H9 (cell line): ENCODE measurements around the gene SLCO2A1. TPM values are rescaled to one million over a fixed set of nuclear protein-coding genes. Genes with fewer than 3 reads are reported as not detected.

Source experiments
- DNase-seq: peaks from one replicate; pipeline ENCODE4 v3.0.0-alpha.2; 2017
- H2AFZ ChIP-seq: one replicate; pipeline ENCODE4 v1.6.1; 2013; ENCODE audit warnings: mild to moderate bottlenecking, low read length, control low read depth, moderate library complexity
- H2AK5ac ChIP-seq: 2 replicates; pipeline ENCODE4 v1.6.1; 2013; ENCODE audit warnings: low read length, control low read depth, mixed read lengths; ENCODE audit not compliant: insufficient read length
- H2BK120ac ChIP-seq: one replicate; pipeline ENCODE4 v1.6.1; 2013; ENCODE audit warnings: low read depth, mild to moderate bottlenecking, low read length, control low read depth, inconsistent platforms; ENCODE audit not compliant: poor library complexity, severe bottlenecking
- H2BK12ac ChIP-seq: 2 replicates; pipeline ENCODE4 v1.6.1; 2013; ENCODE audit warnings: low read length, control low read depth, mixed read lengths, low read depth; ENCODE audit not compliant: insufficient read length
- H2BK15ac ChIP-seq: 2 replicates; pipeline ENCODE4 v1.6.1; 2013; ENCODE audit warnings: low read depth, low read length, control low read depth
- H2BK20ac ChIP-seq: one replicate; pipeline ENCODE4 v1.6.1; 2013; ENCODE audit warnings: low read depth, mild to moderate bottlenecking, low read length, control low read depth, inconsistent platforms; ENCODE audit not compliant: poor library complexity, severe bottlenecking
- H2BK5ac ChIP-seq: 2 replicates; pipeline ENCODE4 v1.6.1; 2013; ENCODE audit warnings: low read length, control low read depth, mixed read lengths; ENCODE audit not compliant: insufficient read length
- H3K14ac ChIP-seq: 2 replicates; pipeline ENCODE4 v1.6.1; 2013; ENCODE audit warnings: low read length, control low read depth; ENCODE audit not compliant: insufficient read depth
- H3K18ac ChIP-seq: 2 replicates; pipeline ENCODE4 v1.6.1; 2013; ENCODE audit warnings: low read depth, mild to moderate bottlenecking, mixed read lengths, low read length, control low read depth; ENCODE audit not compliant: insufficient read length
- H3K23ac ChIP-seq: 2 replicates; pipeline ENCODE4 v1.6.1; 2013; ENCODE audit warnings: low read length, control low read depth, mixed read lengths, low read depth; ENCODE audit not compliant: insufficient read length
- H3K23me2 ChIP-seq: 2 replicates; pipeline ENCODE4 v1.6.1; 2013; ENCODE audit warnings: low read depth, mild to moderate bottlenecking, mixed read lengths, low read length, control low read depth; ENCODE audit not compliant: insufficient read length, poor library complexity, severe bottlenecking
- H3K27ac ChIP-seq: 2 replicates; pipeline ENCODE4 v1.5.1; 2013; ENCODE audit warnings: low read length, control low read depth, mixed read lengths, low read depth; ENCODE audit not compliant: insufficient read length
- H3K27me3 ChIP-seq: 2 replicates; pipeline ENCODE4 v1.6.1; 2013; ENCODE audit warnings: low read length, control low read depth, inconsistent platforms; ENCODE audit not compliant: insufficient read depth
- H3K4ac ChIP-seq: 2 replicates; pipeline ENCODE4 v1.6.1; 2013; ENCODE audit warnings: low read depth, mild to moderate bottlenecking, control low read depth, inconsistent platforms, low read length, moderate library complexity
- H3K4me1 ChIP-seq: 2 replicates; pipeline ENCODE4 v1.6.1; 2013; ENCODE audit warnings: low read length, control low read depth, inconsistent platforms; ENCODE audit not compliant: insufficient read depth
- H3K4me2 ChIP-seq: 2 replicates; pipeline ENCODE4 v1.6.1; 2013; ENCODE audit warnings: low read length, control low read depth, mixed read lengths; ENCODE audit not compliant: insufficient read length, insufficient read depth
- H3K56ac ChIP-seq: 2 replicates; pipeline ENCODE4 v1.6.1; 2013; ENCODE audit warnings: low read depth, mild to moderate bottlenecking, mixed read lengths, low read length, control low read depth; ENCODE audit not compliant: insufficient read length
- H3K79me1 ChIP-seq: 2 replicates; pipeline ENCODE4 v1.6.1; 2013; ENCODE audit warnings: low read depth, mild to moderate bottlenecking, moderate library complexity, low read length, control low read depth, inconsistent platforms; ENCODE audit not compliant: insufficient read depth, poor library complexity, severe bottlenecking
- H3K79me2 ChIP-seq: 2 replicates; pipeline ENCODE4 v1.6.1; 2013; ENCODE audit warnings: low read length, control low read depth, inconsistent platforms; ENCODE audit not compliant: insufficient read depth
- H3K9ac ChIP-seq: 2 replicates; pipeline ENCODE4 v1.6.1; 2013; ENCODE audit warnings: low read length, control low read depth, mixed read lengths; ENCODE audit not compliant: insufficient read length; ENCODE audit errors: extremely low read depth
- H3K9me3 ChIP-seq: one replicate; pipeline ENCODE4 v1.6.1; 2013; ENCODE audit warnings: low read depth, low read length, inconsistent platforms; ENCODE audit not compliant: control insufficient read depth
- H3T11ph ChIP-seq: one replicate; pipeline ENCODE4 v1.6.1; 2013; ENCODE audit warnings: mild to moderate bottlenecking, low read length, control low read depth, inconsistent platforms
- H4K20me1 ChIP-seq: one replicate; pipeline ENCODE4 v1.6.1; 2013; ENCODE audit not compliant: control insufficient read depth, insufficient read length, insufficient read depth
- H4K5ac ChIP-seq: 2 replicates; pipeline ENCODE4 v1.6.1; 2013; ENCODE audit warnings: low read depth, mild to moderate bottlenecking, mixed read lengths, low read length, control low read depth; ENCODE audit not compliant: insufficient read length
- H4K8ac ChIP-seq: replicated peaks from 2 replicates; pipeline ENCODE4 v1.6.1; 2013; ENCODE audit warnings: low read length, control low read depth, mixed read lengths, low read depth; ENCODE audit not compliant: insufficient read length
- H4K91ac ChIP-seq: 2 replicates; pipeline ENCODE4 v1.6.1; 2013; ENCODE audit warnings: low read depth, mild to moderate bottlenecking, moderate library complexity, mixed read lengths, low read length, control low read depth; ENCODE audit not compliant: insufficient read length
- H3K27ac Mint-ChIP-seq, 3 experiments: 2 replicates in 2 of 3; 3 replicates in 1 of 3; pipeline ENCODE4 v1.8.0; 2020 to 2021; ENCODE audit warnings: mixed read lengths in 3 of 3, mild to moderate bottlenecking in 1 of 3, moderate library complexity in 1 of 3
- H3K27me3 Mint-ChIP-seq: 2 replicates; pipeline ENCODE4 v1.8.0; 2021; ENCODE audit warnings: low read depth, mild to moderate bottlenecking, moderate library complexity, mixed read lengths
- H3K36me3 Mint-ChIP-seq, 3 experiments: 2 replicates in 2 of 3; 3 replicates in 1 of 3; pipeline ENCODE4 v1.8.0; 2020 to 2021; ENCODE audit warnings: low read depth in 3 of 3, mixed read lengths in 3 of 3; ENCODE audit not compliant: insufficient read depth in 1 of 3
- H3K4me1 Mint-ChIP-seq, 2 experiments: 2 replicates each; pipeline ENCODE4 v1.8.0; 2020; ENCODE audit warnings: mixed read lengths in 2 of 2
- H3K4me3 Mint-ChIP-seq, 2 experiments: 2 replicates in 1 of 2; 3 replicates in 1 of 2; pipeline ENCODE4 v1.8.0; 2020 to 2021; ENCODE audit warnings: mild to moderate bottlenecking in 2 of 2, mixed read lengths in 2 of 2, moderate library complexity in 1 of 2
- H3K9me3 Mint-ChIP-seq, 2 experiments: 2 replicates in 1 of 2; 3 replicates in 1 of 2; pipeline ENCODE4 v1.8.0; 2020; ENCODE audit warnings: mild to moderate bottlenecking in 2 of 2, mixed read lengths in 2 of 2, moderate library complexity in 1 of 2
- CTCF ChIP-seq: fragments of 200-600 bp; sonication (generic); conservative IDR thresholded peaks from 3 replicates; pipeline ENCODE4 v1.8.0; 2021; ENCODE audit warnings: antibody characterized with exemption, mild to moderate bottlenecking
- WGBS: extraction: QIAGEN DNeasy Blood & Tissue Kit; methylation state at CpG from one replicate; pipeline ENCODE4 v1.1.7; 2013; ENCODE audit warnings: missing lambda C conversion rate, low lambda C conversion rate, mixed read lengths; ENCODE audit not compliant: insufficient read length; ENCODE audit errors: extremely low coverage; 5-methylcytosine and 5-hydroxymethylcytosine counted together
- total RNA-seq: library from RNA; stranded (reverse); gene quantifications from 2 replicates; pipeline ENCODE4 v1.2.1, GENCODE V29; 2021

SLCO2A1 gene
- total RNA-seq, 1 experiment from 2014 or later, result 0.98 TPM

- Mint-ChIP-seq H3K9me3 (peaks cover 0 to 9% of the 10 kb centered on the region in 2 experiments; a peak in 3 of 5 replicates), H3K36me3 (peaks cover 0 to 2% (median 2%) of the 10 kb centered on the region in 3 experiments; a peak in 3 of 7 replicates), H3K27me3 (peaks cover 32% of the 10 kb centered on the region), H3K27ac (no peak overlapping the region), H3K4me3 (no peak overlapping the region), H3K4me1 (peaks cover 15 to 19% of the 10 kb centered on the region in 2 experiments; a peak in 3 of 4 replicates)
- Histone ChIP-seq H3K4me2 (no peak overlapping the region), H2BK5ac (no peak overlapping the region), H2BK20ac (no peak overlapping the region), H3K27me3 (no peaks in the 10 kb centered on the region), H3K9me3 (no peaks in the 10 kb centered on the region), H2BK15ac (no peak overlapping the region), H3K23ac (no peak overlapping the region), H3K18ac (no peak overlapping the region), H3K14ac (no peak overlapping the region), H2BK120ac (no peak overlapping the region), H3K79me2 (no peaks in the 10 kb centered on the region), H4K8ac (no peak overlapping the region), H4K5ac (no peak overlapping the region), H3K9ac (no peak overlapping the region), H3T11ph (no peak overlapping the region), H2AK5ac (no peak overlapping the region), H3K56ac (no peak overlapping the region), H2BK12ac (no peak overlapping the region), H3K79me1 (no peaks in the 10 kb centered on the region), H4K20me1 (no peaks in the 10 kb centered on the region), H2AFZ (no peak overlapping the region), H4K91ac (no peak overlapping the region), H3K4ac (no peak overlapping the region), H3K23me2 (no peaks in the 10 kb centered on the region), H3K27ac (no peak overlapping the region), H3K4me1 (no peaks in the 10 kb centered on the region)
- no peak for DNase-seq
- no CpG with 5 or more reads among the region's 11 CpGs for WGBS
- no peak for TF ChIP-seq CTCF
These were observed 74.9 kb downstream of the SLCO2A1 start for GRCh38 chr3:133954717-133955360.
